ENCODE measurements around the gene COX8A. TPM values are rescaled to one million over a fixed set of nuclear protein-coding genes. Genes with fewer than 3 reads are reported as not detected.
A peak's percentile ranks its signal among the peaks of the same experiment; 100 is the strongest.

Gene COX8A
- total RNA-seq: 100 to 1,000 TPM; 257 to 326 (median 293) TPM

- peak within 1 kb of the TSS; percentile 92 to 94 for H3K27ac ChIP-seq
- peak; percentile 97 to 99 for DNase-seq (ENCODE audit: low spot score in 2 of 2)
- intact Hi-C loops (cut with DNase I; ENCODE audit: low total_unique reads): no loop called here
- no peaks in the 10 kb centered on the region for H3K36me3 ChIP-seq
- no peaks in the 10 kb centered on the region for H3K27me3 ChIP-seq
- TF ChIP-seq POLR2A (IDR thresholded peaks at IDR 0.05): peak; percentile 67
- TF ChIP-seq, protein P1, sequence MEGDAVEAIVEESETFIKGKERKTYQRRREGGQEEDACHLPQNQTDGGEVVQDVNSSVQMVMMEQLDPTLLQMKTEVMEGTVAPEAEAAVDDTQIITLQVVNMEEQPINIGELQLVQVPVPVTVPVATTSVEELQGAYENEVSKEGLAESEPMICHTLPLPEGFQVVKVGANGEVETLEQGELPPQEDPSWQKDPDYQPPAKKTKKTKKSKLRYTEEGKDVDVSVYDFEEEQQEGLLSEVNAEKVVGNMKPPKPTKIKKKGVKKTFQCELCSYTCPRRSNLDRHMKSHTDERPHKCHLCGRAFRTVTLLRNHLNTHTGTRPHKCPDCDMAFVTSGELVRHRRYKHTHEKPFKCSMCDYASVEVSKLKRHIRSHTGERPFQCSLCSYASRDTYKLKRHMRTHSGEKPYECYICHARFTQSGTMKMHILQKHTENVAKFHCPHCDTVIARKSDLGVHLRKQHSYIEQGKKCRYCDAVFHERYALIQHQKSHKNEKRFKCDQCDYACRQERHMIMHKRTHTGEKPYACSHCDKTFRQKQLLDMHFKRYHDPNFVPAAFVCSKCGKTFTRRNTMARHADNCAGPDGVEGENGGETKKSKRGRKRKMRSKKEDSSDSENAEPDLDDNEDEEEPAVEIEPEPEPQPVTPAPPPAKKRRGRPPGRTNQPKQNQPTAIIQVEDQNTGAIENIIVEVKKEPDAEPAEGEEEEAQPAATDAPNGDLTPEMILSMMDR (IDR thresholded peaks at IDR 0.05): no peak
- TF ChIP-seq POLR2AphosphoS5 (IDR thresholded peaks at IDR 0.05): peak; percentile 91 to 97 (median 96)
- H3K9me3 ChIP-seq: no peaks in the 10 kb centered on the region
- H3K4me3 ChIP-seq: peak within 1 kb of the TSS; percentile 65 to 81 (median 78)
- H3K4me1 ChIP-seq: peaks cover 10 to 11% of the 10 kb centered on the region in 2 donors
These were observed at the start of gene COX8A for GRCh38 chr11:63974259-63975143. Gene COX8A (plus strand): TSS chr11:63974620. CDS start chr11:63974681, 61 bp downstream.

DNA sequence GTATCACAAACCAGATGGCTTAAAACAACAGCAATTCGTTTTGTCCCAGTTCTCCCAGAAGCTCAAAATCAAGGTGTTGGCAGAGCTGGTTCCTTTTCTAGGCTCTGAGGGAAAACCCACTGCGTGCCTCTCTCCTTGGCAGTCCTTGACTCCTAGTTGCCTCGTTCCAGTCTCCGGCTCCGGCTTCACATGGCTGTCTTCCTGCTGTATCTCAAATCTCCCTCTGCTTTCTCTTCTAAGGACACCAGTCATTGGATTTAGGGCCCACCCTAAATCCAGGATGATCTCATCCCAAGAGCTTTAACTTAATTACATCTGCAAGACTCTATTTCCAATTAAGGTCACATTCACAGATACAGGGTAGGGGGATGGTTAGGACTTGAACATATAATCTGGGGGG lies 44.8 kb upstream of the COX8A start:
- no peak for DNase-seq (ENCODE audit: low spot score in 2 of 2)
- H3K27me3 ChIP-seq: no peaks in the 10 kb centered on the region
- no peaks in the 10 kb centered on the region for H3K4me1 ChIP-seq
- H3K27ac ChIP-seq: no peak overlapping the region
- H3K4me3 ChIP-seq: no peak overlapping the region
- TF ChIP-seq POLR2A (IDR thresholded peaks at IDR 0.05) (no peak), POLR2AphosphoS5 (IDR thresholded peaks at IDR 0.05) (no peak)
- TF ChIP-seq, protein P1 (IDR thresholded peaks at IDR 0.05): no peak
- no peaks in the 10 kb centered on the region for H3K9me3 ChIP-seq
- H3K36me3 ChIP-seq: no peaks in the 10 kb centered on the region
- intact Hi-C loops (cut with DNase I; ENCODE audit: low total_unique reads): no loop called here

DNA sequence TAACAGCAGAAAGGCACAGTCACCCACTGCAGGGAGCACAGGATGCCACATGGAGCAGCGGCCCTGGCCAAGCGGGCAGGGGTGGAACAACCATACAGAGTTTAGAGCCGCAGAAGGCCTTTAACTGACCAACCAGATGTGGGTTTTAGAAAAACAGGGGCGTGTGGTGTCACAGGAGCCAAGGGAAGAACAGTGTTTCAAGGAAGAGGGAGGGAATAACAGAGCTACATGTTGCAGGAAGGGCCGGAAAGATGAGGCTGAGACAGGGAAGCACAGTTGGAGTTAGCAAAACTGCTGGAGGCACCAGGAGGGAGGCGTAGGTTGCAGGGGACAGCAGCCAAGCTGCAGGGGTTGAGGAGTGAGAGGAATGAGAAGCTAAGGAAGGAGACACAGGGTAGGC lies 43.4 kb upstream of the COX8A start:
- no peaks in the 10 kb centered on the region for H3K36me3 ChIP-seq
- no peaks in the 10 kb centered on the region for H3K4me1 ChIP-seq
- no peaks in the 10 kb centered on the region for H3K9me3 ChIP-seq
- peak overlapping the region in 1 of 2 donors; percentile 25 for H3K27ac ChIP-seq
- no peak overlapping the region for H3K4me3 ChIP-seq
- TF ChIP-seq POLR2AphosphoS5 (IDR thresholded peaks at IDR 0.05): no peak
- no peak for DNase-seq (ENCODE audit: low spot score in 2 of 2)
- intact Hi-C loops (cut with DNase I; ENCODE audit: low total_unique reads): no loop called here
- no peaks in the 10 kb centered on the region for H3K27me3 ChIP-seq

- H3K4me3 ChIP-seq: no peak overlapping the region
These were observed 42.5 kb upstream of the COX8A start for GRCh38 chr11:63931876-63932275.

GRCh38 chr11:63933459-63933858 lies 41.0 kb upstream of the COX8A start:
- Histone ChIP-seq H3K27me3 (no peaks in the 10 kb centered on the region), H3K9me3 (no peaks in the 10 kb centered on the region), H3K36me3 (no peaks in the 10 kb centered on the region), H3K27ac (no peak overlapping the region), H3K4me3 (no peak overlapping the region), H3K4me1 (no peaks in the 10 kb centered on the region)
- intact Hi-C loops (cut with DNase I; ENCODE audit: low total_unique reads): no loop called here
- no peak for DNase-seq (ENCODE audit: low spot score in 2 of 2)
- TF ChIP-seq POLR2A (IDR thresholded peaks at IDR 0.05) (no peak), POLR2AphosphoS5 (IDR thresholded peaks at IDR 0.05) (no peak)
- TF ChIP-seq, protein P1 (IDR thresholded peaks at IDR 0.05): no peak

More at GRCh38 chr11:63931876-63932275, 42.5 kb upstream of the COX8A start:
- Histone ChIP-seq H3K36me3 (no peaks in the 10 kb centered on the region), H3K27me3 (no peaks in the 10 kb centered on the region), H3K9me3 (no peaks in the 10 kb centered on the region), H3K27ac (no peak overlapping the region), H3K4me1 (no peaks in the 10 kb centered on the region)
- intact Hi-C loops (cut with DNase I; ENCODE audit: low total_unique reads): no loop called here
- DNase-seq (ENCODE audit: low spot score in 2 of 2): no peak
- TF ChIP-seq POLR2A (IDR thresholded peaks at IDR 0.05) (no peak), POLR2AphosphoS5 (IDR thresholded peaks at IDR 0.05) (no peak)
- TF ChIP-seq, protein P1 (IDR thresholded peaks at IDR 0.05): no peak

Measured in breast epithelium (tissue), 4 donors.